Calu3 (cell line): ENCODE data around the gene NBPF20. TPM values are rescaled to one million over a fixed set of nuclear protein-coding genes. Genes with fewer than 3 reads are reported as not detected.

ENCODE experiments used
- total RNA-seq: library from RNA; stranded (reverse); gene quantifications from 2 replicates; pipeline ENCODE4 v1.2.3, GENCODE V29; 2022

Gene NBPF20
- total RNA-seq, 1 experiment from 2014 or later: 5.7 TPM

Other genes with a start within 250 kb of the NBPF20 start
- not detected in 2 replicates for gene PPIAL4D, start 183.4 kb downstream of the NBPF20 start, total RNA-seq
- 32.4 and 37.6 TPM in 2 replicates for gene GPR89A, start 182.4 kb upstream of the NBPF20 start, total RNA-seq